SK-N-SH (cell line): ENCODE results near the gene MT1E. TPM values are rescaled to one million over a fixed set of nuclear protein-coding genes. Genes with fewer than 3 reads are reported as not detected.

Experiments
- CTCF ChIA-PET: fragments of 300-600, 350-600 bp; formaldehyde crosslinking; extraction: SDS; loops from one replicate; lab custom pipeline; 2021; lab: Yijun Ruan, JAX
- POLR2A ChIA-PET: fragments of 350-600 bp; sonication (Branson Sonifier 250); formaldehyde crosslinking; extraction: SDS; loops from one replicate; lab custom pipeline; 2020; ENCODE audit warnings: antibody characterized with exemption, inconsistent platforms; lab: Yijun Ruan, JAX
- DNase-seq: peaks from one replicate; pipeline ENCODE4 v3.0.0; 2012
- H2AFZ ChIP-seq: fragments of 200-600 bp; sonication (generic); 2 replicates; pipeline ENCODE4 v1.8.1; 2016; ENCODE audit warnings: antibody characterized with exemption, mild to moderate bottlenecking, low read depth
- H3F3A ChIP-seq: fragments of 200-600 bp; sonication (generic); replicated peaks from 2 replicates; pipeline ENCODE3; 2016; ENCODE audit warnings: antibody characterized with exemption, mild to moderate bottlenecking; ENCODE audit not compliant: insufficient read depth
- H3K27ac ChIP-seq, 2 experiments: fragments of 200-500 bp in 1 of 2; fragments of 200-600 bp in 1 of 2; sonication (Bioruptor generic) in 1 of 2; sonication (generic), shearing (Covaris generic) in 1 of 2; 2 replicates each; pipeline versions ENCODE4 v1.5.1 to v1.6.1; 2014 to 2016; ENCODE audit warnings: low read depth in 2 of 2, inconsistent platforms in 1 of 2, low read length in 1 of 2, mild to moderate bottlenecking in 1 of 2, mixed read lengths in 1 of 2
- H3K27me3 ChIP-seq: fragments of 200-600 bp; sonication (generic), shearing (Covaris generic); 2 replicates; pipeline ENCODE4 v1.6.1; 2016; ENCODE audit warnings: mixed run types; ENCODE audit not compliant: insufficient read depth
- H3K36me3 ChIP-seq, 2 experiments: fragments of 200-500 bp in 1 of 2; fragments of 200-600 bp in 1 of 2; sonication (Bioruptor generic) in 1 of 2; sonication (generic) in 1 of 2; replicated peaks in 1 of 2; 2 replicates each; pipeline versions ENCODE3 to v1.5.1; 2014 to 2016; ENCODE audit warnings: low read length in 1 of 2, mild to moderate bottlenecking in 1 of 2; ENCODE audit not compliant: insufficient read depth in 2 of 2, control insufficient read depth in 1 of 2
- H3K4me1 ChIP-seq, 2 experiments: fragments of 200-500 bp in 1 of 2; fragments of 200-600 bp in 1 of 2; sonication (Bioruptor generic) in 1 of 2; sonication (generic), shearing (Covaris generic) in 1 of 2; 2 replicates each; pipeline versions ENCODE4 v1.5.1 to v1.6.1; 2014 to 2016; ENCODE audit warnings: low read depth in 1 of 2, low read length in 1 of 2, mixed run types in 1 of 2; ENCODE audit not compliant: insufficient read depth in 2 of 2, control insufficient read depth in 1 of 2
- H3K4me2 ChIP-seq: fragments of 200-600 bp; sonication (generic), shearing (Covaris generic); 2 replicates; pipeline ENCODE4 v1.6.1; 2017; ENCODE audit warnings: mixed run types
- H3K4me3 ChIP-seq, 2 experiments: fragments of 200-500 bp in 1 of 2; fragments of 200-600 bp in 1 of 2; sonication (Bioruptor generic) in 1 of 2; sonication (generic), shearing (Covaris generic) in 1 of 2; 2 replicates each; pipeline versions ENCODE4 v1.5.1 to v1.8.1; 2014 to 2016; ENCODE audit warnings: low read depth in 2 of 2, inconsistent platforms in 1 of 2, low read length in 1 of 2, mild to moderate bottlenecking in 1 of 2, mixed read lengths in 1 of 2, moderate library complexity in 1 of 2
- H3K79me2 ChIP-seq: fragments of 200-600 bp; sonication (generic); 2 replicates; pipeline ENCODE4 v1.8.1; 2017; ENCODE audit warnings: mild to moderate bottlenecking; ENCODE audit not compliant: insufficient read depth
- H3K9ac ChIP-seq: fragments of 200-600 bp; sonication (generic); 2 replicates; pipeline ENCODE4 v1.6.1; 2017; ENCODE audit warnings: mixed run types
- H3K9me2 ChIP-seq: fragments of 200-600 bp; sonication (generic); 2 replicates; pipeline ENCODE4 v1.6.1; 2017; ENCODE audit warnings: mixed run types
- H3K9me3 ChIP-seq: fragments of 200-600 bp; sonication (generic); 2 replicates; pipeline ENCODE4 v1.6.1; 2017; ENCODE audit warnings: mixed run types, mild to moderate bottlenecking, moderate library complexity
- H4K20me1 ChIP-seq: fragments of 200-600 bp; sonication (generic); 2 replicates; pipeline ENCODE4 v1.6.1; 2017; ENCODE audit warnings: mild to moderate bottlenecking, mixed run types; ENCODE audit not compliant: insufficient read depth
- ELF1 ChIP-seq: IDR thresholded peaks from 2 replicates; pipeline ENCODE4 v1.4.0; 2012
- EP300 ChIP-seq, 2 experiments: IDR thresholded peaks; 2 replicates each; pipeline versions ENCODE4 v1.4.0 to v1.6.1; 2012; ENCODE audit warnings: borderline replicate concordance in 1 of 2, low read depth in 1 of 2, low read length in 1 of 2
- GATA2 ChIP-seq: sonication (generic); formaldehyde crosslinking; IDR thresholded peaks from 2 replicates; pipeline ENCODE4 v1.5.0; 2020; ENCODE audit warnings: mild to moderate bottlenecking, missing genetic modification reagents
- JUND ChIP-seq: IDR thresholded peaks from 2 replicates; pipeline ENCODE4 v1.4.0; 2012
- MAX ChIP-seq: IDR thresholded peaks from 2 replicates; pipeline ENCODE4 v1.4.0; 2012; ENCODE audit warnings: low read depth
- NFIC ChIP-seq: IDR thresholded peaks from 2 replicates; pipeline ENCODE4 v1.4.0; 2012; ENCODE audit warnings: borderline replicate concordance
- NRF1 ChIP-seq: IDR thresholded peaks from 2 replicates; pipeline ENCODE4 v1.6.1; 2012; ENCODE audit warnings: low read depth, mild to moderate bottlenecking, low read length
- RFX5 ChIP-seq: IDR thresholded peaks from 2 replicates; pipeline ENCODE4 v1.6.1; 2012; ENCODE audit warnings: mild to moderate bottlenecking, improper control_type of control experiment, low read length
- SIN3A ChIP-seq: IDR thresholded peaks from 2 replicates; pipeline ENCODE4 v1.6.1; 2012; ENCODE audit warnings: low read depth, mild to moderate bottlenecking, low read length, moderate library complexity, borderline replicate concordance
- SMC3 ChIP-seq: IDR thresholded peaks from 2 replicates; pipeline ENCODE4 v1.6.1; 2012; ENCODE audit warnings: low read depth, low read length, improper control_type of control experiment
- TAF1 ChIP-seq: IDR thresholded peaks from 2 replicates; pipeline ENCODE4 v1.6.1; 2012; ENCODE audit warnings: low read depth, mild to moderate bottlenecking, low read length, moderate library complexity, borderline replicate concordance
- TEAD4 ChIP-seq: IDR thresholded peaks from 2 replicates; pipeline ENCODE4 v1.4.0; 2012; ENCODE audit warnings: mild to moderate bottlenecking, borderline replicate concordance; ENCODE audit not compliant: insufficient read depth
- YY1 ChIP-seq: IDR thresholded peaks from 2 replicates; pipeline ENCODE4 v1.4.0; 2012; ENCODE audit warnings: low read depth, mild to moderate bottlenecking
- WGBS: methylation state at CpG from one replicate; pipeline ENCODE4 v1.1.6; 2017; ENCODE audit warnings: low lambda C conversion rate; 5-methylcytosine and 5-hydroxymethylcytosine counted together
- polyA plus RNA-seq, 3 experiments: library from polyadenylated mRNA; depleted of rRNA; stranded (reverse); fragments of >200 nt; gene quantifications; 2 replicates each; pipeline ENCODE4 v1.2.3, GENCODE V29; 2012

Gene MT1E
- polyA plus RNA-seq, 1 of the 3 experiments (the other 2 are of a cell fraction) = 205 TPM

GRCh38 chr16:56629531-56629930 lies 4.0 kb downstream of the MT1E start (continued):
- TF ChIP-seq EP300 (IDR thresholded peaks at IDR 0.05; ENCODE audit: borderline replicate concordance in 1 of 2, low read depth in 1 of 2, low read length in 1 of 2) (peak in 1 of 2 experiments; percentile 43; a peak in 2 of 4 replicates), JUND (no peak), MAX (no peak)
- TF ChIP-seq, all 33 proteins: peak for 3

DNA sequence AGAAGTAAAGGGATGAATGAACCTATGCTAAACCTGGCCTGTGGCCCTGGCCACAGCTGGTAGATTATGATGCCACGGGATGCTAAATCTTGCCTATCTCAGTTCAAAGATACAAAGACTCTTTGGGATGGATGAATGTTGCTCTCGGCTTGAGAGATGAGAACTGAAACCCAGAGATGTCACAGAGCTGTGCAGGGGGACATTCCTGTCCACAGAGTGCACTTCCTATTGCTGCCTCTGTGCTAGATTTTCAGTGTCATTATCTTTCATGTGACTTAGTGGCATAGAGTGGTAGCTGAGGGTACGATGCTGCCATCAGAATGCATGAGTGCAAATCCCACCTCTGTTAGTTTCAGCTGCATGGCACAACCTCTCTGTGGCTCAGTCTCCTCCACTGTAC lies 4.6 kb downstream of the MT1E start:
- H3K4me2 ChIP-seq = no peak overlapping the region
- H3K9me3 ChIP-seq = no peaks in the 10 kb centered on the region
- WGBS = 67% methylated on average over 3 of the region's 3 CpGs
- peaks cover 8% of the 10 kb centered on the region; the same call in 1 of the 2 replicates for H3K27me3 ChIP-seq
- DNase-seq = peak; percentile 54
- H3K4me3 ChIP-seq = no peak overlapping the region
- peaks cover 7% of the 10 kb centered on the region for H3F3A ChIP-seq
- H3K4me1 ChIP-seq = peaks cover 7 to 23% of the 10 kb centered on the region in 2 experiments; a peak in 1 of 4 replicates
- no peak overlapping the region for H3K9ac ChIP-seq
- TF ChIP-seq RFX5 (no peak), MAX (no peak), ELF1 (no peak), SIN3A (no peak)
- TF ChIP-seq, all 33 proteins: peak for 0
- POLR2A ChIA-PET = interaction anchor here (0.6 to 1.2 kb wide), 2 partner anchors 12 to 21 kb away, joined by 3 read pairs; no protein-coding TSS in a partner anchor
- no peaks in the 10 kb centered on the region for H4K20me1 ChIP-seq
- no peaks in the 10 kb centered on the region for H3K9me2 ChIP-seq
- H3K36me3 ChIP-seq = no peaks in the 10 kb centered on the region
- CTCF ChIA-PET = interaction anchor here (1.1 to 1.7 kb wide), 3 partner anchors 12 to 72 kb away, joined by 3 to 6 read pairs (median 5); no protein-coding TSS in a partner anchor
- peaks cover 13% of the 10 kb centered on the region; the same call in 1 of the 2 replicates for H3K79me2 ChIP-seq
- no peak overlapping the region for H3K27ac ChIP-seq
- no peak overlapping the region for H2AFZ ChIP-seq

GRCh38 chr16:56631197-56631596 lies 5.6 kb downstream of the MT1E start:
- H3K4me3 ChIP-seq = no peak overlapping the region
- TF ChIP-seq YY1 = no peak
- no peak for TF ChIP-seq SMC3
- TF ChIP-seq NRF1 = no peak
- no peak for TF ChIP-seq TEAD4
- no peak for TF ChIP-seq MAX
- TF ChIP-seq NFIC = no peak
- TF ChIP-seq GATA2 (CRISPR knock-in tag) = no peak
- TF ChIP-seq TAF1 = no peak
- H3K27ac ChIP-seq = no peak overlapping the region
- peaks cover 7 to 26% of the 10 kb centered on the region in 2 experiments; a peak in 1 of 4 replicates for H3K4me1 ChIP-seq
- CTCF ChIA-PET = interaction anchor here (1.1 to 1.7 kb wide), 3 partner anchors 13 to 71 kb away, joined by 3 to 6 read pairs (median 3); no protein-coding TSS in a partner anchor
- H3K79me2 ChIP-seq = peaks cover 7% of the 10 kb centered on the region; the same call in 1 of the 2 replicates
- H3K27me3 ChIP-seq = peaks cover 19% of the 10 kb centered on the region; the same call in 1 of the 2 replicates
- H4K20me1 ChIP-seq = no peaks in the 10 kb centered on the region
- no peak overlapping the region for H2AFZ ChIP-seq
- POLR2A ChIA-PET = no interaction called here
- no peak for DNase-seq
- H3F3A ChIP-seq = peaks cover 7% of the 10 kb centered on the region
- 87% methylated on average over 10 of the region's 10 CpGs for WGBS
- no peaks in the 10 kb centered on the region for H3K36me3 ChIP-seq
- H3K9me3 ChIP-seq = no peaks in the 10 kb centered on the region
- H3K9ac ChIP-seq = no peak overlapping the region
- H3K9me2 ChIP-seq = no peaks in the 10 kb centered on the region
- no peak overlapping the region for H3K4me2 ChIP-seq
